A673 (cell line): ENCODE data around the gene CSF2. TPM values are rescaled to one million over a fixed set of nuclear protein-coding genes. Genes with fewer than 3 reads are reported as not detected.

ENCODE experiments used
- BruUV-seq: library from RNA; stranded (reverse); fragments of 400-500 nt; replicated peaks from 2 replicates; lab custom pipeline; 2021; lab: Mats Ljungman, UMichigan
- CTCF ChIA-PET: fragments of 300-600 bp; sonication (Branson Sonifier 250); formaldehyde crosslinking; loops from one replicate; lab custom pipeline; 2022; ENCODE audit warnings: antibody characterized with exemption; lab: Charles Lee
- POLR2A ChIA-PET: fragments of 300-600 bp; sonication (Branson Sonifier 250); formaldehyde crosslinking; loops from one replicate; lab custom pipeline; 2022; ENCODE audit warnings: antibody characterized with exemption; ENCODE audit not compliant: low non-redundant PET; lab: Charles Lee
- DNase-seq: peaks from one replicate; pipeline ENCODE4 v3.0.0-alpha.2; 2015; ENCODE audit warnings: low spot score
- H3K27ac ChIP-seq: fragments of 200-600 bp; sonication (generic); 2 replicates; pipeline ENCODE4 v1.5.1; 2016; ENCODE audit warnings: mixed run types, low read depth, mild to moderate bottlenecking, mixed read lengths, antibody characterized with exemption, low read length; ENCODE audit not compliant: poor library complexity, severe bottlenecking
- H3K27me3 ChIP-seq: fragments of 200-600 bp; sonication (generic); replicated peaks from 2 replicates; pipeline ENCODE4 v1.6.1; 2017; ENCODE audit warnings: mixed run types, low read depth, mild to moderate bottlenecking, mixed read lengths, antibody characterized with exemption, low read length; ENCODE audit not compliant: insufficient read depth, poor library complexity
- H3K36me3 ChIP-seq: fragments of 200-600 bp; sonication (generic); 2 replicates; pipeline ENCODE4 v1.6.1; 2016; ENCODE audit warnings: mixed run types, mild to moderate bottlenecking, mixed read lengths, antibody characterized with exemption, low read length; ENCODE audit not compliant: insufficient read depth, poor library complexity, severe bottlenecking
- H3K4me1 ChIP-seq: fragments of 200-600 bp; sonication (generic); 2 replicates; pipeline ENCODE4 v1.6.1; 2017; ENCODE audit warnings: mixed run types, mild to moderate bottlenecking, mixed read lengths, antibody characterized with exemption, low read length; ENCODE audit not compliant: insufficient read depth, poor library complexity, severe bottlenecking
- H3K4me3 ChIP-seq: fragments of 200-600 bp; sonication (generic); 2 replicates; pipeline ENCODE4 v1.5.1; 2016; ENCODE audit warnings: low read depth, mixed run types, mild to moderate bottlenecking, mixed read lengths, low read length; ENCODE audit not compliant: poor library complexity, severe bottlenecking
- H3K9me3 ChIP-seq: fragments of 200-600 bp; sonication (generic); 2 replicates; pipeline ENCODE4 v1.6.1; 2016; ENCODE audit warnings: mixed run types, low read depth, mild to moderate bottlenecking, mixed read lengths, antibody characterized with exemption, low read length; ENCODE audit not compliant: poor library complexity, severe bottlenecking
- EZH2 ChIP-seq: fragments of 200-600 bp; sonication (generic); IDR thresholded peaks from 2 replicates; pipeline ENCODE4 v1.6.1; 2017; ENCODE audit warnings: borderline replicate concordance, low read depth, mild to moderate bottlenecking, mixed read lengths, antibody characterized with exemption, low read length; ENCODE audit not compliant: poor library complexity, severe bottlenecking
- intact Hi-C: fragments of 100-400 bp; cut with micrococcal nuclease; formaldehyde crosslinking; loops from one replicate; pipeline ENCODE4 v1.10.0; 2022; ENCODE audit not compliant: unreplicated experiment
- total RNA-seq: library from RNA; stranded (reverse); gene quantifications from 2 replicates; pipeline ENCODE4 v1.2.3, GENCODE V29; 2021
- TF ChIP-seq, protein P1 (sequence below): fragments of 300-800, 200-600 bp; sonication (generic); conservative IDR thresholded peaks from 2 replicates; pipeline ENCODE4 v1.5.1; 2017; ENCODE audit warnings: low read depth, mild to moderate bottlenecking, antibody characterized with exemption, low read length, moderate library complexity, mixed read lengths

Gene CSF2
- total RNA-seq, 1 experiment from 2014 or later, result not detected

- BruUV-seq, result no TSS peak
- Histone ChIP-seq H3K27me3 (peaks cover 11% of the 10 kb centered on the region), H3K4me1 (no peaks in the 10 kb centered on the region), H3K9me3 (no peaks in the 10 kb centered on the region), H3K27ac (no peak overlapping the region), H3K4me3 (no peak overlapping the region), H3K36me3 (no peaks in the 10 kb centered on the region)
- ChIA-PET POLR2A (no interaction called here), CTCF (no interaction called here)
- DNase-seq, result no peak
- TF ChIP-seq, protein P1, sequence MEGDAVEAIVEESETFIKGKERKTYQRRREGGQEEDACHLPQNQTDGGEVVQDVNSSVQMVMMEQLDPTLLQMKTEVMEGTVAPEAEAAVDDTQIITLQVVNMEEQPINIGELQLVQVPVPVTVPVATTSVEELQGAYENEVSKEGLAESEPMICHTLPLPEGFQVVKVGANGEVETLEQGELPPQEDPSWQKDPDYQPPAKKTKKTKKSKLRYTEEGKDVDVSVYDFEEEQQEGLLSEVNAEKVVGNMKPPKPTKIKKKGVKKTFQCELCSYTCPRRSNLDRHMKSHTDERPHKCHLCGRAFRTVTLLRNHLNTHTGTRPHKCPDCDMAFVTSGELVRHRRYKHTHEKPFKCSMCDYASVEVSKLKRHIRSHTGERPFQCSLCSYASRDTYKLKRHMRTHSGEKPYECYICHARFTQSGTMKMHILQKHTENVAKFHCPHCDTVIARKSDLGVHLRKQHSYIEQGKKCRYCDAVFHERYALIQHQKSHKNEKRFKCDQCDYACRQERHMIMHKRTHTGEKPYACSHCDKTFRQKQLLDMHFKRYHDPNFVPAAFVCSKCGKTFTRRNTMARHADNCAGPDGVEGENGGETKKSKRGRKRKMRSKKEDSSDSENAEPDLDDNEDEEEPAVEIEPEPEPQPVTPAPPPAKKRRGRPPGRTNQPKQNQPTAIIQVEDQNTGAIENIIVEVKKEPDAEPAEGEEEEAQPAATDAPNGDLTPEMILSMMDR, result no peak
- TF ChIP-seq EZH2, result no peak
- intact Hi-C loops, result no loop called here
Observed at GRCh38 chr5:132046880-132047299, 26.7 kb upstream of the CSF2 start.

DNA sequence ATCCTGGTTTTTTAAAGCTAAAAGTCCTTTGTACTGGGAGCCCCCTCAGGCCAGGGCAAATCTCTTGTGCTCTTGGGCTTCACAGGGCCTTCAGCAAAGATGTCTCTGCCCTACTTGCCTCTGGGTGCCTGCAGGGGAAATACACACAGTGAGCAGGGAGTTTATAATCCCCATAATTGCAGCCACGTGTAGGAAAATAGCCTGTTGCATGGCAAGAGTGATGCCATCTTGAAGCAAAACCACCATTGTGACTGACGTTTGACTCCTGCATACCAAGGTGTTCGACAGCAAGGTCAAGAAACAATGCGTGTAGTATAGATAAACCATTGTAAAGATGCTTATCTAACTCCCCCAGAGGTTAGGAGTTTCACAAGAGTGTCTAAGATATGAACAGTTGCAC, 24.5 kb upstream of the CSF2 start:
- H3K27ac ChIP-seq, result no peak overlapping the region
- no peaks in the 10 kb centered on the region for H3K4me1 ChIP-seq
- H3K4me3 ChIP-seq, result no peak overlapping the region
- H3K36me3 ChIP-seq, result no peaks in the 10 kb centered on the region
- DNase-seq, result no peak
- H3K9me3 ChIP-seq, result no peaks in the 10 kb centered on the region
- H3K27me3 ChIP-seq, result no peaks in the 10 kb centered on the region
- CTCF ChIA-PET, result interaction anchor here (1.2 kb wide), 1 partner anchor 14 kb away, joined by 4 read pairs; no protein-coding TSS in a partner anchor
- no TSS peak for BruUV-seq
- POLR2A ChIA-PET, result no interaction called here
- no peak for TF ChIP-seq EZH2
- TF ChIP-seq, protein P1, result no peak
- intact Hi-C loops, result no loop called here

- Histone ChIP-seq H3K9me3 (no peaks in the 10 kb centered on the region), H3K36me3 (no peaks in the 10 kb centered on the region), H3K4me1 (no peaks in the 10 kb centered on the region), H3K27me3 (no peaks in the 10 kb centered on the region), H3K27ac (no peak overlapping the region), H3K4me3 (no peak overlapping the region)
- CTCF ChIA-PET, result interaction anchor here (1.2 kb wide), 1 partner anchor 13 kb away, joined by 4 read pairs; no protein-coding TSS in a partner anchor
- intact Hi-C loops, result no loop called here
- TF ChIP-seq, protein P1, result no peak
- no peak for TF ChIP-seq EZH2
- DNase-seq, result no peak
- no TSS peak for BruUV-seq
- POLR2A ChIA-PET, result no interaction called here
Observed at GRCh38 chr5:132049559-132049958, 24.0 kb upstream of the CSF2 start.
